Hepatocyte (in vitro differentiated cells): Measurements from ENCODE around the gene TMEM209.

ENCODE experiments used
- EZH2 ChIP-seq: fragments of 200-600 bp; sonication (generic); IDR thresholded peaks from 2 replicates; pipeline ENCODE4 v1.6.1; 2016; ENCODE audit warnings: antibody characterized with exemption, mild to moderate bottlenecking, borderline replicate concordance
- TF ChIP-seq, protein P1 (sequence below): fragments of 200-600 bp; sonication (generic); IDR thresholded peaks from 2 replicates; pipeline ENCODE4 v1.5.1; 2016; ENCODE audit warnings: antibody characterized with exemption, mild to moderate bottlenecking; ENCODE audit not compliant: poor library complexity

DNA sequence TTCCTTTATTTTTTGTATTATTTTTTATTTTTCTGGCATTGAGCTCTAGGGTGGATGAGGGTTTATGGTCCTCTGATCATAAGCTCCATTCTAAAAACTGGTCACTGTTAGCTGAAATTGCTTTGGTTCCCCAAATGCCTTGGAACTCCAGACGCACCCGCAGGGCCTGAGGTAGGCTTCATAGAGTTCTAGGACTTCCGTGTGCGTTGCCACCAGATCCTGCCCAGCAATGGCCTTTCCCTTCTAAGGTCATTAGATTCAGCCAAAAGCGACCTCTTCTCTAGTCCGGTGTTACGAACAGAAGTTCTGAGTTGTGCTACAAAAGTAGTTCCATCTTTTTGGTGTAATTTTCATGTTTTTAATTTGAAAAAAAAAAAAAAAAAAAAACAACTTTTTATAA lies 70.5 kb downstream of the TMEM209 start:
- TF ChIP-seq EZH2: no peak
- TF ChIP-seq, protein P1, sequence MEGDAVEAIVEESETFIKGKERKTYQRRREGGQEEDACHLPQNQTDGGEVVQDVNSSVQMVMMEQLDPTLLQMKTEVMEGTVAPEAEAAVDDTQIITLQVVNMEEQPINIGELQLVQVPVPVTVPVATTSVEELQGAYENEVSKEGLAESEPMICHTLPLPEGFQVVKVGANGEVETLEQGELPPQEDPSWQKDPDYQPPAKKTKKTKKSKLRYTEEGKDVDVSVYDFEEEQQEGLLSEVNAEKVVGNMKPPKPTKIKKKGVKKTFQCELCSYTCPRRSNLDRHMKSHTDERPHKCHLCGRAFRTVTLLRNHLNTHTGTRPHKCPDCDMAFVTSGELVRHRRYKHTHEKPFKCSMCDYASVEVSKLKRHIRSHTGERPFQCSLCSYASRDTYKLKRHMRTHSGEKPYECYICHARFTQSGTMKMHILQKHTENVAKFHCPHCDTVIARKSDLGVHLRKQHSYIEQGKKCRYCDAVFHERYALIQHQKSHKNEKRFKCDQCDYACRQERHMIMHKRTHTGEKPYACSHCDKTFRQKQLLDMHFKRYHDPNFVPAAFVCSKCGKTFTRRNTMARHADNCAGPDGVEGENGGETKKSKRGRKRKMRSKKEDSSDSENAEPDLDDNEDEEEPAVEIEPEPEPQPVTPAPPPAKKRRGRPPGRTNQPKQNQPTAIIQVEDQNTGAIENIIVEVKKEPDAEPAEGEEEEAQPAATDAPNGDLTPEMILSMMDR: no peak
